Limb (tissue), 2 donors: ENCODE data around the gene ARHGEF26.

Experiments used
- DNase-seq, 2 donors: peaks; one replicate each; pipeline ENCODE4 v3.0.0-alpha.2; 2016; ENCODE audit errors: extremely low spot score in 2 of 2

The ARHGEF26 gene

DNA sequence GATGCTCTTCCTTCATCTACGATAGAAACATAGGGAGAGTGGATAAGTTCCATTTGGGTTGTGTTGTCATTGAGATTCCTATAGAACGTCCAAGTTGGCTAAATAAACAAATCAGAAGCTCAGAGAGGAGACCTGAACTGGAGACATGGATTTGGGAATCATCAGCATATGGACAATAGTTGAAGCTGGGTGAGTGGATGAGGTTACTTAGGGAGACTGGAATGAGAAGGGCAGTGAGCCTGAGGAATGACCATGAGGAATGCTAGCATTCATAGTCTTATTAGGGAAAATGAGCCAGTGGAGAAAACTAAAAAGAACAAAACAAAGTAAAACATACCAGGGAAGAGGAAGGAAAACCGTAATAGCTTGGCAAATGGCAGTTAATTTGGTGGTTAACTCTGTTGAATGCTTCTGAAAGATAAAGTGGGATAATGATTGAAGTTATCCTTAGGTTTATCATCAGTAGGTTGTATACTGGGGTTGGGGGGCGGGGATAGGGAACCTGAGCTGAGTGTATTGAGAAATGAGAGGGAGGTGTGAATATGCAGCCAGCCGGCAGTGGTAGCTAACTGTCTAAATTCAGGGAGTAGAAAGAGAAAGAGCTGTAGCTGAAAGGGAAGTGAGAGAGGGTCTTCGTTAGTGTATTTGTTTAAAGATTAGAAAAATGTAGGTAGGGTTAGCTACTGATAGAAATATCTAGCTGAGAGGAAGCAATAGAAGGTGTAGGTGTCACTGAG, 74.6 kb downstream of the ARHGEF26 start:
- DNase-seq = no peak

DNA sequence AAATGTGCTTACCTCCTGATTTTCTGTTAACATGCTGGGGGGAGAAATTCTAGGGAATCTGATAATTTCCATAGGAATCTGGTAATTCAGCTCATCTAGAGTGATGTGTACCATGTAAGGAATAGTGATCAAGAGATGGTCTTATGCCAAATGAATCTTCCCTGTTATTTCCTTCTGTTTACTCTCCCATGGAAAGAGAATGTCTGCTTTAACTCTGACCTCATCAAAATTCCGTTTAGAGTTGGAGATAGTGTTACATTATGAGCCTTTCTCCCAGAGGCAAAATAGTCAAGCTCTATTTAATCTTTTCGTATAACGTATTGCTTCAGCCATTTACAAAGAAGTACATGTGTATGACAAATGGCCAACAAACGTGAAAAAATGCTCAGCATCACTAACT, 76.6 kb downstream of the ARHGEF26 start:
- DNase-seq = no peak

DNA sequence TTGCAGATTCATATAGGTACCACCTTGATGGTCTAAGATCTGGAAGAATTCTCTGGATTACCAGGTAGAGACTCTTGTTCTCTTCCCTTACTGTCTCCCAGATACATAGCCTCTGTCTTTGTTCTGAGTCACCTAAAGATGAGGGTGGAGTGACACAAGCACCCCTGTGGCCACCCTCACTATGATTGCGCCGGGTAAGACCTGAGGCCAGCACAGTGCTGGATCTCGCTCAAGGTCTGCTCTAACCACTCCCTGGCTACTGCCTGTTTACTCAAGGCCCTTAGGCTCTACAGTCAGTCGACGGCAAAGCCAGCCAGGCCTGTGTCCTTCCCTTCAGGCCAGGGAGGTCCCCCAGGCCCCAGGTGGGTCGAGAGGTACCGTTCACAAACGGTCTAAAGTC, 88.3 kb downstream of the ARHGEF26 start:
- DNase-seq = no peak

GRCh38 chr3:154210986-154211385, 89.8 kb downstream of the ARHGEF26 start:
- DNase-seq = no peak

DNA sequence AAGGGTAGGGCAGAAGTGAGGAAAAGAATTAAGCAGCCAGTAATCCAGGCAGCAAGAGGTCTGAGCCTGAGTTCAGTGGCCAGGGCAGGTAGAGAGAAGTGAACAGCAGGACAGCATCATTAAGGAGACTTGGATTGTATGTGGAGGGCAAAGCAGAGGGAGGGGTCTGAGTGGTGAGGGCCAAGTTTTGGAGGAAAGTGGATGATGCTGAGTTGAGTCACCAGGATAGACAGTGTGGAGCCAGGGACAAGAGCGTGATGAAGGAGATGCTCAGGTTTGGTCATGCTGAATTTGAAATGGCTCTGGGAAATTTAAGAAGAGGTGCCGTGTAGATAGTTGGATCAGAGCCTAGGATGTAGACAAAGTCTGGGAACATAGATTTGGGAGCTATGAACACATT, 93.1 kb downstream of the ARHGEF26 start:
- DNase-seq = no peak

DNA sequence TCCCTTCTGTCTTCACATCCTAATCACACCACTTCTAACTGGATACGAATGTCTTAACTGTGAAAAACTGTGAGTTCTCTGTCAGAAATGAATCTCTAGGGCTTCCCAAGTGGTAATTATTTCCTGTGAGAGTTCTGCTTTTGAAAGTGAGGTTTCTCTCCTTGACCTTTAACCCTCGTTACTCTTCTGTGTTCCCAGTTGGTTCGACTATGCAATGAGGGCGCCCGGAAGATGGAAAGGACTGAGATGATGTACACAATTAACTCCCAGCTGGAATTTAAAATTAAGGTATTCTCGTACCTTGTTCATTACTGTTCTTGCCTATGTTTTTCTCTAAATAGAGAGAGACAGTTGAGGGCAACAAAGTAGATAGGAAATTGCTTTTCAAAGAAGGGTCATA, 96.5 kb downstream of the ARHGEF26 start:
- DNase-seq = no peak

DNA sequence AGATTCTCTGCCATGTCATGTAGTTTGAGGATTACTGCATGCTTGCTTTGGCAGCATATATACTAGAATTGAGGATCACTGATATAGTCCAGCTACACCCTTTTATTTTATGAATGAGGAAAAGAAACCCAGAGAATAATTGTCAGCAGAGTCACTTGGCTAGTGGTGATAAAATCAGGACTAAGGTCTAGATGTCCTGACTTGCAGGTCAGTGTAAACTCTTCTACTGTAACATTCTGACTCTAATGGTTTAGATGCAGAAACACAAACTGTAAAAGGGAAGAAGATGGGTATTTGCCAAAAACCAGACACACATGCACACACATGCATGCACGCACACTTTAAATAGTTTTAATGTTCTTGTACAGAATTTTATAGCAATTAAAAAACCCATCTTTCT, 97.5 kb downstream of the ARHGEF26 start:
- no peak for DNase-seq

DNA sequence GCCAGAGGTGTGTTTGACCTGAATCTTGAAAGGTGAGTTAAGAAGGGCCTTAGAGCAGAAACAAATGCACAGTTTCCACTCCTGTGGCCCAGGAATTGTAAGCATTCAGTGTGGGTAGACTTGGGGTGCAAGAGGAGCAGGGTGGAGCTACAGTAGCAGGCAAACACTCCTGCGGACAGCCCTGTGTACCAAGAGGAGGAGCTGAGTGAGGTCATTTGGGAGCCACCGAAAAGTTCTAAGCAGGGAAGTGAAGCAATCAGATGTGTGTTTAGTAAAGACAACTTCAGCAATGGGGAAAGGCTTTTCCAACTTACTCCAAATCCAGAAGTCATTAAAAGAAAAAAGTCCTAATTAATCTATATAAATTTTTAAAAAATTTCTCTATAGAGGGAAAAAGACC, 99.3 kb downstream of the ARHGEF26 start:
- no peak for DNase-seq

DNA sequence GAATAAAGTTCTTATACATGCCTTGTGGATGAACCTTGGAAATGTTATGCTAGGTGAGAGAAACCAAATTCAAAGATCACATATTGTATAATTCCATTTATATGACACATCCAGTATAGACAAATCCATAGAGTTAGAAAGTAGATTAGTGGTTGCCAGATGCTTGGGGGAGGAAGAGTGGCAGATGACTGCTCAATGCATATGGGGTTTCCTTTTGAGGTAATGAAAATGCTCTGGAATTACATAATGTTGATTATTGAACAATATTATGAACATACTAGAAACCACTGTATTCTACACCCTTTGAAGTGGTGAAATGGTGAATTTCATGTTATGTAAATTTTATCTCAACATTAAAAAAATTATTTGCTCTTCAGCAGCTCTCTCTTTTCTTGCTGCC, 102.3 kb downstream of the ARHGEF26 start:
- DNase-seq = no peak

- no peak for DNase-seq
Measured at GRCh38 chr3:154224366-154224765, 103.2 kb downstream of the ARHGEF26 start.

DNA sequence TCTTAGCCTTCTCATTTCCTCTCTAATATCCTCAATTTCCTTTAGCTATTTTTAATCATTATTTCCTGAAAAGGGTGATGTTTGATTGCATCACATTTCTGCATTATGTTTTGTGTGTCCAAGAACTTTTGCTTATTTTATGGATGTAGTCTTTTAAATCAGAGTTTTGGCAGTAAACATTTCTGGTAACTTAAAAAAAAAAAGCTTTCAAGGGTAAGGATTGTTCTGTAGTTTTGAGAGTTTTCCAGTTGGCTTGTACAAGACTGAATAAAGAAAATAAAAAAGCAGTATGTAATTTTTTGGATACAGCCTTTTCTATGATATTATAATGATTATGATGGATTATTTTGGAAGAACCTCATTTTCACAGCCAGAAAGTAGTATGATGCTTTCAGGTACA, 103.7 kb downstream of the ARHGEF26 start:
- peak in 1 of 2 donors; percentile 27 for DNase-seq

GRCh38 chr3:154225536-154225935, 104.3 kb downstream of the ARHGEF26 start:
- no peak for DNase-seq

GRCh38 chr3:154227531-154227930, 106.3 kb downstream of the ARHGEF26 start:
- DNase-seq = peak in 1 of 2 donors; percentile 32

- DNase-seq = no peak
Measured at GRCh38 chr3:154228561-154229216, 107.5 kb downstream of the ARHGEF26 start.

GRCh38 chr3:154229217-154229590, 108.0 kb downstream of the ARHGEF26 start:
- DNase-seq = no peak

DNA sequence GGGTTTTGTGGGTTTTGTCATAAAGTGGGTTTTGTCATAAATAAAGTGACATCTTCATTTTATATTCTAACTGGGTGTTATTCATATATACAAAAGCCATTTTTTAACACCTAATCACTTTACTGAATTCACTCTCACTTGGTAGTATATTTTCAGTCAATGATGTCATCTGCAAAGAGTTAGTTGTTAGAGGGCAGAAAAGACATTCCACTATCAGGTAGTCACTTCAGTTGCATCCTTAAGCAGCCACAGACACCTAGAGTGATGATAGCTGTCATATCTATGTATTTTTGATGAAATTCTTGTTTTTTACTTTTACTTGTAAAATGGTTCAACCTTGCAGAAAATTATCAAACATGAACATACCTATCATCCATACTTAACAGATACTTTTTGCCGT, 114.1 kb downstream of the ARHGEF26 start:
- no peak for DNase-seq

DNA sequence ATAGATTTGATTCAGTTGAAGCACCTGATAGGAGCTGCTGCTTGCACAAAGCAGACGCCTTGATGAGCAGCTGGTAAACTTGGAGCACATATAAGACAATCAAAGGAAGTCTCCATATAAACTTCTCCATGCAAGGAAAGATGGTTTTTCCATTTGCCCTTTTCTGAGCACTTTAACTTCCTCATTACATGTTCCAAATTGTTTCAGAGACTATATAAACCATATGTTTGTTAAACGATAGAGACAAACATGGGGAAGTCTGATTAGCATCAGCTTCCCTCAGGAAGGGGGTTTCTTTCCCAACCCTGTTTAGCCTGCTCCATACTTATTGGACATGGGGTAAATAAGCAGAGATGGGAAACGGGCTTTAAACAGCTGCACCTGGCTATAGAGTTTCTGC, 115.1 kb downstream of the ARHGEF26 start:
- no peak for DNase-seq

- DNase-seq = no peak
Measured at GRCh38 chr3:154240235-154240634, 119.0 kb downstream of the ARHGEF26 start.

DNA sequence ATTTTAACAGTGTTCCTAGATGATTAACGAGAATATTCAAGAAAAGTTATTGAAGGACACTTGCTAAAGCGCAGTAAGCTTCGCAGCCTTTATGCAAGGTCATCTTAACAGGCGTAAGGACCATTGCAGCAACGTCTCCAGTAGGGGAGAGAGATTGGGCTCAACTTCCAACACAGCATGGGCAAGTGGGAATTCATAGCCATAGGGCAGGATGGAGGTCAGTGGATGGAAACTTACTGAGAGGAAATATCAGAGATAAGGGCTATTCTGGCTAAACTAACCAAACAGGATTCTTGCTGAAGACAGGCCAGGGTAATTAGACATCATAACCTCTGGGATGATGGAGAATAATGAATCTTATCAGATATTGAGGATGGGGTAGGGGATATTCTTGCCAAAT, 120.3 kb downstream of the ARHGEF26 start:
- no peak for DNase-seq

DNA sequence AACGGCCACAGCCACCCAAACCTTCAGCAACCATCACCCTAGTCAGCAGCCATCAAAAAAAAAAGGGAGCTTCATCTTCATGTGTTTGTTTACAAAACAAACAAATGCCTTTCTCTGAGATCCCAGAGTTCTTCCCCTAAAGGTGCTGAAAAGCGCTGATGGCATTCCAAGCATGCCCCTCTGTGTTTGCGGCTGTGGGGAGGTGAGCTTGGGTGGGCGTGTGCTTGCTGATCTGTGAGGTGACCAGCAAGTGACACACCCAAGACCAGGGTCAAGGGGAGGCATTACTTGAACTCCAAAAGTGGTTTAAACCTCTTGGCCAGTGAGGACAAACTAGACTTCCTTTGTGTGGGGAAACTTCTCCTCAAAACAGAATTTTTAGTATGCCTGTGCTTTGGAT, 121.6 kb downstream of the ARHGEF26 start:
- no peak for DNase-seq

GRCh38 chr3:154243353-154243752, 122.2 kb downstream of the ARHGEF26 start:
- no peak for DNase-seq

- DNase-seq = no peak
Measured at GRCh38 chr3:154244644-154245043, 123.5 kb downstream of the ARHGEF26 start.

DNA sequence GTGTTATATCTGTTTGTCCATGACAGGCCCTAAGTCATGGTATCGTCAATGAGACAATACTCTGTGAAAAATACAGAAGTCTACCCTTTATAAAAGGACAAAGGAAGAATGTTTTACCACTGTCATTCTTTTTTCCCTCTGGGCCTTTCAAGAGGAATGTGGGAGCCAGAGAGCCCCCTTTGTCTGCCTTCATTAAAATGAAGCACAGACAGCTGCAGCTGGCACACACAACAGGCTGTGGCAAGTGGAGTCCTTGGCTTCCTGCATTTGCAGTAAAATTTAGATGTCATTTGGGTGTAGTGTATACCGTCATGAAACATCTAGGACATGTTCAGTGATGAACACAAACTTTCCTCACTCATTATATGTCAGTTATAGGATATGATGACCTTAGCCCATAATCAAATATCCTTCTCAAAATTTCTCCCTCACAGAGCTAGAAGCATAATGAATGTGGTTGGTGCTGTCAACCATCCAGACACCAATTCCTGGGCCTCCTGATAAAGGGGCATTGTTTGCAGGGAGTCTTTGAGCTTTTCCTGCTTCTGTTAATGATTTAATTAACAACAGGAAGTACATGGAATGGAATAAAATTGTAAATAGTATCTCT, 126.7 kb downstream of the ARHGEF26 start:
- no peak for DNase-seq
